PFSK-1 (cell line): Measurements from ENCODE around the gene GRK5.

ENCODE experiments used
- FOXP2 ChIP-seq: optimal IDR thresholded peaks from 2 replicates; pipeline ENCODE3; 2011; ENCODE audit warnings: borderline replicate concordance, control low read depth, inconsistent platforms; ENCODE audit not compliant: insufficient read depth; ENCODE audit errors: extremely low read length, extremely low read depth
- POLR2AphosphoS5 ChIP-seq: IDR thresholded peaks from 2 replicates; pipeline ENCODE4 v1.6.1; 2012; ENCODE audit warnings: low read depth, mild to moderate bottlenecking, control low read depth, low read length, moderate library complexity
- REST ChIP-seq, 2 experiments: IDR thresholded peaks; 2 replicates each; pipeline versions ENCODE4 v1.6.1 to v1.8.0; 2011 to 2012; ENCODE audit warnings: low read depth in 2 of 2, low read length in 2 of 2, control low read depth in 1 of 2, inconsistent platforms in 1 of 2, mild to moderate bottlenecking in 1 of 2, moderate library complexity in 1 of 2; ENCODE audit not compliant: insufficient read depth in 1 of 2
- SIN3A ChIP-seq: IDR thresholded peaks from 2 replicates; pipeline ENCODE4 v1.6.1; 2012; ENCODE audit warnings: mild to moderate bottlenecking, low read length, moderate library complexity, borderline replicate concordance; ENCODE audit not compliant: insufficient read depth
- TAF1 ChIP-seq: IDR thresholded peaks from 2 replicates; pipeline ENCODE4 v1.6.1; 2012; ENCODE audit warnings: low read length, control low read depth, borderline replicate concordance; ENCODE audit not compliant: insufficient read depth

Gene GRK5

GRCh38 chr10:119457966-119458766 lies 250.8 kb downstream of the GRK5 start:
- TF ChIP-seq FOXP2 (no peak), REST (IDR thresholded peaks at IDR 0.05; ENCODE audit: insufficient read depth in 1 of 2, low read depth in 2 of 2, low read length in 2 of 2) (no peak)

- TF ChIP-seq FOXP2: no peak
- TF ChIP-seq TAF1: no peak
- no peak for TF ChIP-seq REST (IDR thresholded peaks at IDR 0.05; ENCODE audit: insufficient read depth in 1 of 2, low read depth in 2 of 2, low read length in 2 of 2)
- TF ChIP-seq SIN3A: no peak
- no peak for TF ChIP-seq POLR2AphosphoS5
These were observed 252.4 kb downstream of the GRK5 start for GRCh38 chr10:119459681-119460340.

GRCh38 chr10:119460369-119461195 lies 253.2 kb downstream of the GRK5 start:
- no peak for TF ChIP-seq SIN3A

GRCh38 chr10:119461380-119461779 lies 254.0 kb downstream of the GRK5 start:
- TF ChIP-seq SIN3A (no peak), POLR2AphosphoS5 (no peak)

- TF ChIP-seq REST (IDR thresholded peaks at IDR 0.05; ENCODE audit: insufficient read depth in 1 of 2, low read depth in 2 of 2, low read length in 2 of 2) (no peak), TAF1 (no peak)
These were observed 254.6 kb downstream of the GRK5 start for GRCh38 chr10:119461923-119462322.

- TF ChIP-seq SIN3A (no peak), POLR2AphosphoS5 (no peak), TAF1 (no peak), FOXP2 (no peak), REST (IDR thresholded peaks at IDR 0.05; ENCODE audit: insufficient read depth in 1 of 2, low read depth in 2 of 2, low read length in 2 of 2) (no peak)
These were observed 255.4 kb downstream of the GRK5 start for GRCh38 chr10:119462773-119463172.
